Erythroblast (primary cell): ENCODE measurements around the gene METTL1.

Source experiments
- GATA1 ChIP-seq: IDR thresholded peaks from 2 replicates; pipeline ENCODE4 v1.6.1; 2011; ENCODE audit warnings: low read depth, mild to moderate bottlenecking, control low read depth, low read length, moderate library complexity
- POLR2A ChIP-seq: IDR thresholded peaks from 2 replicates; pipeline ENCODE4 v1.6.1; 2011; ENCODE audit warnings: mild to moderate bottlenecking, low read length

DNA sequence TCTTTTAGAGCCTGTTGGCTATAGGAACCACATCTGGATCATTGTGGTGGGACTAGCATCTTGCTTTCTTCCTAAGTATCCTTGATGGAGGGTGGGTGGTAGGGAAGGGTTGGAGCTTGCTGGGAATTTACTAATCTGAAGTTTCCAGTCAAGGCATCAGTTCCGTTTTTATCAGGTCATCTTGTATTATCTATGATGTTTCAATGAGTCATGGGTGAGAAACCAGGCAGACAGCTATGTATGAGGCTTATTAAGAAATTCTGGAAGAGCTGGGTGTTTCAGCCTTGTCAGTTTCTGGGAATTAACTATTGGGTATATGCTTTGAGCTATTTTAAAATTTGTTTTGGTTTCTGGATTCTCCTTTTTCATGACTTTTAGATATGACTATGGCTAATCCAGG lies 22.0 kb upstream of the METTL1 start:
- TF ChIP-seq POLR2A (no peak), GATA1 (no peak)
